HG03354 (cell line): ENCODE data around the gene MCOLN1.
"Not testable (repeated sequence)": the region's sequence is repeated elsewhere in the genome, so short reads cannot be mapped to it uniquely, and the experiment has no call there.

ENCODE experiments used
- ATAC-seq: cut with Tn5 transposase; IDR thresholded peaks from one replicate; pipeline ENCODE4 v1.9.1; 2021; ENCODE audit warnings: mild to moderate bottlenecking; ENCODE audit not compliant: unreplicated experiment, poor library complexity, severe bottlenecking

Gene MCOLN1

GRCh38 chr19:7560255-7560654 lies 37.8 kb downstream of the MCOLN1 start:
- no peak for ATAC-seq

- no peak for ATAC-seq
Observed at GRCh38 chr19:7561325-7561724, 38.9 kb downstream of the MCOLN1 start.

DNA sequence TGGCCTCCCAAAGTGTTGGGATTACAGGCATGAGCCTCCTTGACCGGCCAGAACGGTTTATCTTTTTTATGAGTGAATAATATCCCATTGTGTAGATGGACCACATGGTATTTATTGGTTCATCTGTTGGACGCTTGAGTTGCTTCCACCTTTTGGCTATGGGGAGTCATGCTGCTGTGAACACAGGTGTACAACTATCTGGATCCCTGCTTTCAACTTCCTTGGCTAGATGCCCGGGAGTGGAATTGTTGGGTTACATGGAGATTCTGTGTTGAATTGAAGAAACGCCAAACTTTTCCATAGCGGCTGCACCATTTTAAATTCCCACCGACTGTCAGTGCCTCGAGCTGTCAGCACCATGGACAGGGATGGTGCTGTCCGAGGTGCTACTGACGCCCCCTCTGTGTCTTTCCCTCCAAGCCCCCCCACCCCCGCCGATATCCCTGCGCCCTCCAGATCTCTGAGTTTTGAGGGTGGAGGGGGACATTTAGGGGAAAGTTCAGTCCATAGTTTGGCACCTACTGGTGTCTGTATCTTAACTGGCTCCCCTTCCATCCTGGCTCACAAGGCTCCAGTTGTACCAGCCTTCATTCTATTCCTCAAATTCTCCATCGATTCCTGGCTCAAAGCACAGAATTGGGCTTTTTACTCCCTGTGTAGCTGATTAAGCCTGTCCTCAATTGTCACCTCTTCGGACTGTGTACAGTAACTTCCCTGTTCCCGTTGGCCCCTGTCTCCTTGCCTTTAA lies 40.4 kb downstream of the MCOLN1 start:
- no peak for ATAC-seq

- no peak for ATAC-seq
Observed at GRCh38 chr19:7564866-7565265, 42.4 kb downstream of the MCOLN1 start.

- no peak for ATAC-seq
Observed at GRCh38 chr19:7565332-7565731, 42.9 kb downstream of the MCOLN1 start.

GRCh38 chr19:7570761-7571160 lies 48.3 kb downstream of the MCOLN1 start:
- no peak for ATAC-seq

DNA sequence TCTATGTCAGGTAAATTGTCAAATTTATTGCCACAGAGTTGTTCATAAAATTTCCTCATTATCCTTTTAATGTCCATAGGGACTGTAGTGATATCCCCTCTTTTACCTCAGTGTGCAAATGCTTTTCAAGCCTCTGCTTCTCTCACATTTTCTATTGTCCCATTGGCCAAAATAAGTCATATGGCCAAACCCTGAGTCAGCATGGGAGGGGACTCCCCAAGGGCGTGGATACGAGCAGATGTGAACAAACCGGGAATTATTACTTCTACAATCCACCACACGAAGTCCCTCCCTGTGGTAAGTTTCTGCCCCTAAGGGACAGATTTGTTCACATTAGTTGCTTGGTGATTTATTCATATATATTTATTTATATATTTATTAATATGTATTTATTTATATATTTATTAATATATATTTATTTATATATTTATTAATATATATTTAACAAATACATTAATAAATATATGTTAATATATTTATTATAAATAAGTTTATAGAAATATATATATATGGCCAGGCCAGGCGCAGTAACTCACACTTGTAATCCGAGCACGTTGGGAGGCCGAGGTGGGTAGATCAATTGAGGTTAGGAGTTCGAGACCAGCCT lies 53.1 kb downstream of the MCOLN1 start:
- ATAC-seq = no peak

DNA sequence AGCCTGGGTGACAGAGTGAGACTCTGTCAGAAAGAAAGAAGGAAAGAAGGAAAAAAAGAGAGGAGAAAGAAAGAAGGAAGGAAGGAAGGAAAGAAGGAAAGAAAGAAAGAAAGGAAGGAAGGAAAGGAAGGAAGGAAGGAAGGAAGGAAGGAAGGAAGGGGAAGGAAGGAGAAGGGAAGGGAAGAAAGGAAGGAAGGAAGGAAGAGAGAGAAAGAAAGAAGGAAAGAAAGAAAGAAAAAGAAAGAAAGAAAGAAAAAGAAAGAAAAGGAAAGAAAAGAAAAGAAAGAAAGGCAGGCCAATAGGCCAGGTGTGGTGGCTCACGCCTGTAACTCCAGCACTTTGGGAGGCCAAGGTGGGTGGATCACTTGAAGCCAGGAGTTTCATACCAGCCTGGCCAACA lies 55.0 kb downstream of the MCOLN1 start:
- not testable (repeated sequence) for ATAC-seq

DNA sequence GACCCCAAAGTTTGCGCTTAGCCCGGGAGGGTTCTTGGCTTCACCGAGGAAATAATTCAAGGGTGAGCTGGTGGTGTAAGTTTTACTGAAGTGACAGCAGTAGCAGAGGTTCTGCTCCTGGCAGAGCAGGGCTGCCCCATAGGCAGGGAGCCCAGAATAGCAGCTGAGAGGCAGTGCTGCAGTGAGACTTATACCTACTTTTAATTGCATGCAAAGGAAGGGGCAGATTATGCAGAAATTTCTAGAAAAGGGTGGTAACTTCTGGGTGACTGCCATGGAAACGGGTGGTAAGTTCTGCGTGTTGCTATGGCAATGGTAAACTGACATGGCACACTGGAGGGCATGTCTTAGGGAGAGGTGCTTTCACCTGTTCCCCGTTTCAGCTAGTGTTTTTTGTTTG lies 55.7 kb downstream of the MCOLN1 start:
- ATAC-seq = no peak

DNA sequence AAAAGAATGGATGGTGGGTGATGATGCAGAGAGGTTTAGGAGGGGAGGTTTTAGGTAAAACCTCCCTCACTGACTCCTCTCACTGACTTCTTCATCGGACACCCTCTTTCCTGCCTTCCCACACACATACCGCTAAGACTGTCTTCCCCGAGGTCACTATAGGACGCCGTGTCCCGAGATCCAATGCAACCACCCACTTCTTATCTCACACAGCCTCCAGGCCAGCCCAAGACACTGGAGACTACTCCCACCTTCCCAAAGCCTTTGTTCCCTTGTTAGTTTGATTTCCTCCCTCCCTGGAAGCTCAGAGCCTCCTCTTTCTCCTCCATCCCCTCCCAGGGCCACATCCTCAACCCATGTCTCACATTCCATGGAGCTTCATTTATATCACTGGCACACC lies 56.8 kb downstream of the MCOLN1 start:
- ATAC-seq = no peak

GRCh38 chr19:7582446-7582845 lies 60.0 kb downstream of the MCOLN1 start:
- ATAC-seq = no peak
